A673 (cell line): ENCODE data around the gene ZNF778. TPM values are rescaled to one million over a fixed set of nuclear protein-coding genes. Genes with fewer than 3 reads are reported as not detected.

Experiments used
- BruUV-seq: library from RNA; stranded (reverse); fragments of 400-500 nt; replicated peaks from 2 replicates; lab custom pipeline; 2021; lab: Mats Ljungman, UMichigan
- CTCF ChIA-PET: fragments of 300-600 bp; sonication (Branson Sonifier 250); formaldehyde crosslinking; loops from one replicate; lab custom pipeline; 2022; ENCODE audit warnings: antibody characterized with exemption; lab: Charles Lee
- POLR2A ChIA-PET: fragments of 300-600 bp; sonication (Branson Sonifier 250); formaldehyde crosslinking; loops from one replicate; lab custom pipeline; 2022; ENCODE audit warnings: antibody characterized with exemption; ENCODE audit not compliant: low non-redundant PET; lab: Charles Lee
- DNase-seq: peaks from one replicate; pipeline ENCODE4 v3.0.0-alpha.2; 2015; ENCODE audit warnings: low spot score
- H3K27ac ChIP-seq: fragments of 200-600 bp; sonication (generic); 2 replicates; pipeline ENCODE4 v1.5.1; 2016; ENCODE audit warnings: mixed run types, low read depth, mild to moderate bottlenecking, mixed read lengths, antibody characterized with exemption, low read length; ENCODE audit not compliant: poor library complexity, severe bottlenecking
- H3K27me3 ChIP-seq: fragments of 200-600 bp; sonication (generic); replicated peaks from 2 replicates; pipeline ENCODE4 v1.6.1; 2017; ENCODE audit warnings: mixed run types, low read depth, mild to moderate bottlenecking, mixed read lengths, antibody characterized with exemption, low read length; ENCODE audit not compliant: insufficient read depth, poor library complexity
- H3K36me3 ChIP-seq: fragments of 200-600 bp; sonication (generic); 2 replicates; pipeline ENCODE4 v1.6.1; 2016; ENCODE audit warnings: mixed run types, mild to moderate bottlenecking, mixed read lengths, antibody characterized with exemption, low read length; ENCODE audit not compliant: insufficient read depth, poor library complexity, severe bottlenecking
- H3K4me1 ChIP-seq: fragments of 200-600 bp; sonication (generic); 2 replicates; pipeline ENCODE4 v1.6.1; 2017; ENCODE audit warnings: mixed run types, mild to moderate bottlenecking, mixed read lengths, antibody characterized with exemption, low read length; ENCODE audit not compliant: insufficient read depth, poor library complexity, severe bottlenecking
- H3K4me3 ChIP-seq: fragments of 200-600 bp; sonication (generic); 2 replicates; pipeline ENCODE4 v1.5.1; 2016; ENCODE audit warnings: low read depth, mixed run types, mild to moderate bottlenecking, mixed read lengths, low read length; ENCODE audit not compliant: poor library complexity, severe bottlenecking
- H3K9me3 ChIP-seq: fragments of 200-600 bp; sonication (generic); 2 replicates; pipeline ENCODE4 v1.6.1; 2016; ENCODE audit warnings: mixed run types, low read depth, mild to moderate bottlenecking, mixed read lengths, antibody characterized with exemption, low read length; ENCODE audit not compliant: poor library complexity, severe bottlenecking
- EZH2 ChIP-seq: fragments of 200-600 bp; sonication (generic); IDR thresholded peaks from 2 replicates; pipeline ENCODE4 v1.6.1; 2017; ENCODE audit warnings: borderline replicate concordance, low read depth, mild to moderate bottlenecking, mixed read lengths, antibody characterized with exemption, low read length; ENCODE audit not compliant: poor library complexity, severe bottlenecking
- intact Hi-C: fragments of 100-400 bp; cut with micrococcal nuclease; formaldehyde crosslinking; loops from one replicate; pipeline ENCODE4 v1.10.0; 2022; ENCODE audit not compliant: unreplicated experiment
- total RNA-seq: library from RNA; stranded (reverse); gene quantifications from 2 replicates; pipeline ENCODE4 v1.2.3, GENCODE V29; 2021
- TF ChIP-seq, protein P1 (sequence below): fragments of 300-800, 200-600 bp; sonication (generic); conservative IDR thresholded peaks from 2 replicates; pipeline ENCODE4 v1.5.1; 2017; ENCODE audit warnings: low read depth, mild to moderate bottlenecking, antibody characterized with exemption, low read length, moderate library complexity, mixed read lengths

ZNF778 gene
- total RNA-seq, 1 experiment from 2014 or later = 14.0 TPM

DNA sequence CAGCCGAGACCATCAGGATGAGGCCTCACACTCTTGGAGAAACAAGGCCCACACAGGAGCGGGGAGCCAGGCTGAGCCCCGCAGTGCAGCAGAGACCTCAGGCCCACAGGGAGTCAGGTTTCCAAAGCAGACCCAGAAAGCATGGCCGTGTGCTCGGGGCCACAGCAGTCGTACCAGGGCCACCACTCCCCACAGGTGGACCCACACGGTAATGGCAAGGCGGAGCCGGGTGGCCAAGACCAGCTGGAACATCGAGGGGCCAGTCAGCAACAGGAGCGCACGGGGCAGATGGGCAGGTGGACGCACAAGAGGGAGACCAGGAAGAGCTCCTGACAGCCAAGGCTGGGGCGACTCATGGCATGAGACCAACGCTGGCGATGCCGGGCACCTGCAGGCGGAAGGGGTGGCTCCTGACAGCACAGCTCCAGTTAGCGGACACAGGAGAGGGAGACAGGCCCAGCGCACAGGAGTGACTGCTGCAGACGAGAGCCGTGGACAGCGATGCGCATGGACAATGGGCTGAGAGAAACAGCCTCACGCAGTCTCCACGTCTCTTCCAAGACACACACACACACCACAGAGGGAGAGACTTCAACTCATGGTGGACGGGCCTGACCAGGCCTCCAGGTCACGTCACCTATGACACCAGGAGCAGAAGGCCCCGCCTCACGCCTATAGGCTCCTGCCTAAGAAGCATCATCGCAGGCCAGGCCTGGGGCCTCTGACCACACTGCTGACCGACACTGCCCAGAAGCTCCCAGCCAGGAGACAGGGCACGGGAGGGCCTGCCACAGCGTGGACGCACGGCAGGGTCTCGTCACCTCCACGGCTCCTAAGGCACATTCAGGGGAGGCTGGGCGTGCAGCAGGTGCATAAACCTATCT is 58.6 kb downstream of the ZNF778 start:
- H3K27me3 ChIP-seq = no peaks in the 10 kb centered on the region
- H3K4me3 ChIP-seq = no peak overlapping the region
- no TSS peak for BruUV-seq
- no peaks in the 10 kb centered on the region for H3K4me1 ChIP-seq
- no peaks in the 10 kb centered on the region for H3K9me3 ChIP-seq
- ChIA-PET POLR2A (no interaction called here), CTCF (no interaction called here)
- intact Hi-C loops = no loop called here
- H3K27ac ChIP-seq = no peak overlapping the region
- peaks cover 63% of the 10 kb centered on the region for H3K36me3 ChIP-seq
- DNase-seq = no peak
- no peak for TF ChIP-seq EZH2
- TF ChIP-seq, protein P1, sequence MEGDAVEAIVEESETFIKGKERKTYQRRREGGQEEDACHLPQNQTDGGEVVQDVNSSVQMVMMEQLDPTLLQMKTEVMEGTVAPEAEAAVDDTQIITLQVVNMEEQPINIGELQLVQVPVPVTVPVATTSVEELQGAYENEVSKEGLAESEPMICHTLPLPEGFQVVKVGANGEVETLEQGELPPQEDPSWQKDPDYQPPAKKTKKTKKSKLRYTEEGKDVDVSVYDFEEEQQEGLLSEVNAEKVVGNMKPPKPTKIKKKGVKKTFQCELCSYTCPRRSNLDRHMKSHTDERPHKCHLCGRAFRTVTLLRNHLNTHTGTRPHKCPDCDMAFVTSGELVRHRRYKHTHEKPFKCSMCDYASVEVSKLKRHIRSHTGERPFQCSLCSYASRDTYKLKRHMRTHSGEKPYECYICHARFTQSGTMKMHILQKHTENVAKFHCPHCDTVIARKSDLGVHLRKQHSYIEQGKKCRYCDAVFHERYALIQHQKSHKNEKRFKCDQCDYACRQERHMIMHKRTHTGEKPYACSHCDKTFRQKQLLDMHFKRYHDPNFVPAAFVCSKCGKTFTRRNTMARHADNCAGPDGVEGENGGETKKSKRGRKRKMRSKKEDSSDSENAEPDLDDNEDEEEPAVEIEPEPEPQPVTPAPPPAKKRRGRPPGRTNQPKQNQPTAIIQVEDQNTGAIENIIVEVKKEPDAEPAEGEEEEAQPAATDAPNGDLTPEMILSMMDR = no peak

DNA sequence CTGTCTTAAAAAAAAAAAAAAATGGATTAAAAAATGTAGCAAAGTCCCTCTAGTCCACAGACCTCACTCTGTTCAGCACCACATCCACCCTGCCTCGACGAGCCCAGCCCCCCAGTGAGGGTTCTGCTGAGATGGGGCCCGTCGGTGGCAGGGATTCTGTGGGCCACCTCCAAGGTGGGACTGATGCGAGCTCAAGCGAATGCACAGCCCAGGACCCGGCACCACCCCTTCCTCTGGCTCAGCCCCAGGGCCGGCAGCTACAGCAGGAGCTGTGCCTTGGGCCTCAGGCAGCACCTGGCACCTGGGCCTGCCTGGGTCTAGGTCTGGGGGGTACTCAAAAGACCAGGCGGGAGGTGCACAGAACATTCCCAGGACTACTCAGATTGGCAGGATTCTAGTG is 59.5 kb downstream of the ZNF778 start:
- Histone ChIP-seq H3K36me3 (peaks cover 65% of the 10 kb centered on the region), H3K27me3 (no peaks in the 10 kb centered on the region), H3K4me3 (no peak overlapping the region), H3K9me3 (no peaks in the 10 kb centered on the region), H3K4me1 (no peaks in the 10 kb centered on the region), H3K27ac (no peak overlapping the region)
- no peak for DNase-seq
- ChIA-PET CTCF (no interaction called here), POLR2A (no interaction called here)
- intact Hi-C loops = no loop called here
- BruUV-seq = no TSS peak
- no peak for TF ChIP-seq EZH2
- TF ChIP-seq, protein P1 = no peak

DNA sequence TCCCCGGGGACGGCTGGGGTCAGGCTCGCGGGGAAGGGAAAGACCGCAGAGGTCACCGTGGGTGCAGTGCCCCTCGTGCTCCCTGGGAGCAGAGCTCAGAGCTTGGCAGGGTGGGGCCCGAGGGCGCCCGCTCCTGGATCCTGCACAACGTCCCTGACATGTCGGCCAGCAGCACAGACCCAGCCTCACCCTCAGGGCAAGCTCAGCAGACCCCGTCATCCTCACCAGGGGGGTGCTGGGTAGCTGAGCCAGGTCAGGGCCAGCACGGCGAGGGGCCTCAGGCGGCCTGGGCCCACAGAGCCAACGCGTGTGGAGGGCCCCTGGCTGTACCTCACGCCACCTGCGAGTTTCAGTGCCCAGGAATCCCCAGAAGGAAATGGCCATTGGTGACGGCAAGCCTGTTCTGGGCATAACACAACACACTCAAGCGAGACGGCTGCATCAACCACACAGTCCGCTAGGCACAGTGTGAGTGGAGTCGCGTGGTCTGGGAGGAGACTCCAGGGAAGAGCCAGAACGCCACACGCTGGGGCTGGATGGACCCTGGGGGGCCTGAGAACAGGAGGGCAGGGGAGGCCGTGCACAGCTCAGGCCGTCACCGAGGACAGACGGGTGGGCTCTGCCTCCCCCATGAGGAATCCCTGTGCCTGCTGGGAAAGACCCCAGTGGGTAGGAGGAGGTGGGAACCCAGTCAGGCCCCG is 60.3 kb downstream of the ZNF778 start:
- BruUV-seq = no TSS peak
- TF ChIP-seq, protein P1 = no peak
- TF ChIP-seq EZH2 = no peak
- Histone ChIP-seq H3K27me3 (no peaks in the 10 kb centered on the region), H3K4me1 (no peaks in the 10 kb centered on the region), H3K36me3 (peaks cover 67% of the 10 kb centered on the region), H3K9me3 (no peaks in the 10 kb centered on the region), H3K4me3 (no peak overlapping the region), H3K27ac (no peak overlapping the region)
- CTCF ChIA-PET = no interaction called here
- no peak for DNase-seq
- intact Hi-C loops = no loop called here
- POLR2A ChIA-PET = no interaction called here
